ENCODE measurements around the gene RWDD4.

RWDD4 gene

GRCh38 chr4:183600189-183600685 lies 58.7 kb downstream of the RWDD4 start:
- DNase-seq: peak; percentile 23 to 42
- TF ChIP-seq GATA1 (IDR thresholded peaks at IDR 0.05; ENCODE audit: low read depth, low read length) (no peak), POLR2A (IDR thresholded peaks at IDR 0.05; ENCODE audit: low read length) (no peak)

GRCh38 chr4:183599690-183600089 lies 59.3 kb downstream of the RWDD4 start:
- DNase-seq: no peak
- TF ChIP-seq POLR2A (IDR thresholded peaks at IDR 0.05; ENCODE audit: low read length) (no peak), GATA1 (IDR thresholded peaks at IDR 0.05; ENCODE audit: low read depth, low read length) (no peak)

- TF ChIP-seq POLR2A (IDR thresholded peaks at IDR 0.05; ENCODE audit: low read length) (no peak), GATA1 (IDR thresholded peaks at IDR 0.05; ENCODE audit: low read depth, low read length) (no peak)
Observed at GRCh38 chr4:183599284-183599683, 59.7 kb downstream of the RWDD4 start.

DNA sequence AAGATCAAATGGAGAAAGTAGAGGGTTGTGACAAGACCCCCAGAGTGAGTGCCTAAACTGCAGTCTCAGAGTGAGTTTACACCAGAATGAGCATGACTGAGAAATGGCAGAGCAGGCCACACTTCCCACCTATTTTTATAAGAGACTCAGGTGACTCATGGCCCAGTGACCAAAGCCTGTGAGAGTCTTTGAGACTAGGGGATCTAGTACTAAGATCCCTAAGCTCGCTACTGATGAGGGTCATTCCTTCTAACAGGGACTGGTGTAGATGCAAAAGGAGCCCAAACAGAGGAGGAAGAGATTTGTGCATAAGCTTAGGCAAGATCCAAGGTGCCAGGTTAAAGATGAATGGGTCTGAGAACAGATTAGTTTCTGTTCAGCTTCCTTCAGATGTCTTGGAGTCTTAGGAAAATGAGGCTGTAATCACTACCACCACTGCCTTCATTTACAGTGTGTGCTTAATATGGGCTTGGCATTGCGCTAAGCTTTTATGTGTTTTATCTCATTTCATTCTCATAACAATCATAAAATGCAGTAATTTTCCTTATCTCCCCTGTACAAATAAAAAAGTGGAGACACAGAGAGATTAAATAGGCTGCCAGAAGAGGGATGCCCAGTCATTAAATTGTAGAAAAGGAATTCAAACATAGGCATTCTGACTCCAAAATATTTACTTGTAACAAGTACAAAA lies 62.8 kb downstream of the RWDD4 start:
- no peak for DNase-seq
- TF ChIP-seq POLR2A (IDR thresholded peaks at IDR 0.05; ENCODE audit: low read length) (no peak), GATA1 (IDR thresholded peaks at IDR 0.05; ENCODE audit: low read depth, low read length) (no peak)

More at GRCh38 chr4:183599284-183599683, 59.7 kb downstream of the RWDD4 start:
- no peak for DNase-seq

DNA sequence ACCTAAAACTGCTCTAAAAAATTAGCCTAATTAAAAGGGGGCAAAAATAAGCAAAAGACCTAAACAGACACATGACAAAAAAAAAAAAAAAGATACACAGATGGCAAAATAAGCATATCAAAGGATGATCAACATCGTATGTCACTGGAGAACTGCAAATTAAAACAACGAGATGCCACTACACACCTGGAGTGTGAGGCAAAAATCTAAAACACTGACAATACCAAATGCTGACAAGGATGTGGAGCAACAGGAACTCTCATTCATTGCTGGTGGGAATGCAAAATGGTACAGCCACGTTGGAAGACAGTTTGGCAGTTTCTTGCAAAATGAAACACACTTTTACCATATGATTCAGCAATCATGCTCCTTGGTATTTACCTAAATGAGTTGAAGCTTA lies 64.2 kb downstream of the RWDD4 start:
- DNase-seq: no peak

DNA sequence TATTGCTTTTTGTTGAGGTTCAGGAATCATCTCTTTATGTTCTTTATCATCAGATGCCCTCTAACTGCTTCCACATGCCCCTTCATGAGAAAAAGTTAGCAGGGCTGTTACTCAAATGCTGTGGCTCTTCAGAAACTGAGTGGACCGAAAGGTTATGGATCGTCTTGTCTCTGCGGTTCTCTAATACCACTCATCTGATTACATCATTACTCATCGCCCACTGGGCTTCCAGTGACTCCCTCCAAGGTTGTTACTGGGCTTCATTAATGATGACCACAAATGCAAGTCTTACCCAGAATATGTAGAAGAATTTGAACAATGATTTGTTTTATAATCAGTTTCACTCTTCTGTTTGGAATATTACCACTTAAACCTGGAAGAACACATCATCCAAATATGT lies 67.7 kb downstream of the RWDD4 start:
- no peak for DNase-seq
- no peak for TF ChIP-seq POLR2A (IDR thresholded peaks at IDR 0.05; ENCODE audit: low read length)
- TF ChIP-seq GATA1 (IDR thresholded peaks at IDR 0.05; ENCODE audit: low read depth, low read length): no peak

More for the DNA sequence above, 64.2 kb downstream of the RWDD4 start:
- TF ChIP-seq POLR2A (IDR thresholded peaks at IDR 0.05; ENCODE audit: low read length) (no peak), GATA1 (IDR thresholded peaks at IDR 0.05; ENCODE audit: low read depth, low read length) (no peak)

Data from erythroblast (primary cell).